GM21717 (cell line): ENCODE data around the gene SKP1.
A peak's percentile ranks its signal among the peaks of the same experiment; 100 is the strongest.
"Not testable (repeated sequence)": the region's sequence is repeated elsewhere in the genome, so short reads cannot be mapped to it uniquely, and the experiment has no call there.

ENCODE experiments used
- ATAC-seq: cut with Tn5 transposase; IDR thresholded peaks from one replicate; pipeline ENCODE4 v1.9.1; 2021; ENCODE audit warnings: mild to moderate bottlenecking, moderate library complexity; ENCODE audit not compliant: unreplicated experiment

SKP1 gene

DNA sequence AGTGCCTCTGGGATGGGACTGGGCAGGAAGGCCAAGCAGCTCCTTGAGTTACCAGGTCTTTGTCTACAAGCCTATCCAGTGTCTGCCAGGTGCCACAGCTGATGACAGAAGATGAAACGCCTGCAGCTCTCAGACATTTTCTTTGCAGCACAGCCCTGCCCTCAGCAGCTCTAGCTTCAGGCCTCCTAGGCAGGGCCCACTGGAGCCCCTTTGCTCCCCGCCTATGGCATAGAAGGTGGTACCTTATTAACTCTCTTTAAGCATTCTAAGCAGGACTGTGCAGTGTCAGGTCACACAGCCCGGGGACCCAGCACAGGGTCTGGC is 1.3 kb upstream of the SKP1 start:
- ATAC-seq = no peak

DNA sequence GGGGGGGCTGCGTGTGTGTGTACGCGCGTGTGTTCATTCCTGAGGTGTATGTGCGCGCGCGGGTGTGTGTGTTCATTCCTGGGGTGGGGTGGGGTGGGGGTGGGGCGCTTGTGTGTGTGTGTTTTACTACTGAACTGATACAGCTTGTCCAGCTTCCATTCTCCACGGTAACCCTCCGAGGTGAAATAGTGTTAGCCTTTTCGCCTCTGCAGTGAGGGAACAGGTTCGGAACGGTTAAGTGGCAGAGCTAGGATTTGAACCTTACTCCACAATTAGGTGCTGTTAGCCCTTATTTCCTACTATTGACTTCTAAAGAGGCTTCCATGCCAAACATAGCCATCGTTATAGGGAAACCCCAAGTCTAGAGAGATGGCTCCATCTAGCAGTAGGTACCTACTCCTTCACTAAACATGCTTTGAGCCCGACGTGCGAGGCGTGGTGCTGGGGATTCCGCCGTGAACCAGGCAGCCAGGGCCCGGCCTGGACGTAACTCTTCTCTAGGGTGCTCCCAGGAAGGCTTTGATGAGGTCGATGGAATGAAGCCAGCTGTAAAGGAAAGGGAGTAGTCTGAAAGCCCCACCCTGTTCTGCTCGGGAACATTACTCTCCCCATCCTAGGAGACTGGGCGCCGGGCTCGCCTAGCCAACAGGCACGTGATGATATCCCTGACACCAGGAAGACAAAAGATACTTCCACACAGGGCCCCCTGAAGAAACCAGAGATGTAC is 782 bp upstream of the SKP1 start:
- no peak for ATAC-seq

DNA sequence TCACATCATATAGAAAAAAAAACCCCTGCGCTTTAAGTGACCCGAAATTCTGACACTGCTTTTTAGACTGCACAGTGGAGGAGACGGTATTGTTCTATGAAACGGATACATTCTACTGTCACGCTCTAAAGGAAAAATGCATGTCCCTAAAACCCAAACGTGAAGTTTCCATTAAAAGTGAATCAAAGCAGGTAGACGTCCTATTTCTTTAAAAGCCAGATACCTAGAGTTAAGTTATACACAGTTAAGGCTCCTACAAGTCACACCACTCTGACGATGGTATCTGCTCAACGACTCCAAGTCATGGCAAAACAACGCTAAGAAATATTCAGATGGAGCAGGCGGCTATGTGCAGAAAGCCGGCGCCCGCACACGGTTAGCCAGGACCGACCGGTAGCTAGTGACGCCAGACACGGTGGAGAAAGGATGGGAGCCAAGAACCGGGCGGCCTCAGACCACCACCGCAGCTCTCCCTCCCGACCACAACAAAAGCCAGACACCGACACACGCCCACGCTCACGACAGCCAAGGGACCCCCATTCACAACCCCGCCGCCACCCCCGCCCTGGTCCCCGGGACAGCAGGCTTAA is 734 bp downstream of the SKP1 start:
- ATAC-seq = peak; percentile 36

DNA sequence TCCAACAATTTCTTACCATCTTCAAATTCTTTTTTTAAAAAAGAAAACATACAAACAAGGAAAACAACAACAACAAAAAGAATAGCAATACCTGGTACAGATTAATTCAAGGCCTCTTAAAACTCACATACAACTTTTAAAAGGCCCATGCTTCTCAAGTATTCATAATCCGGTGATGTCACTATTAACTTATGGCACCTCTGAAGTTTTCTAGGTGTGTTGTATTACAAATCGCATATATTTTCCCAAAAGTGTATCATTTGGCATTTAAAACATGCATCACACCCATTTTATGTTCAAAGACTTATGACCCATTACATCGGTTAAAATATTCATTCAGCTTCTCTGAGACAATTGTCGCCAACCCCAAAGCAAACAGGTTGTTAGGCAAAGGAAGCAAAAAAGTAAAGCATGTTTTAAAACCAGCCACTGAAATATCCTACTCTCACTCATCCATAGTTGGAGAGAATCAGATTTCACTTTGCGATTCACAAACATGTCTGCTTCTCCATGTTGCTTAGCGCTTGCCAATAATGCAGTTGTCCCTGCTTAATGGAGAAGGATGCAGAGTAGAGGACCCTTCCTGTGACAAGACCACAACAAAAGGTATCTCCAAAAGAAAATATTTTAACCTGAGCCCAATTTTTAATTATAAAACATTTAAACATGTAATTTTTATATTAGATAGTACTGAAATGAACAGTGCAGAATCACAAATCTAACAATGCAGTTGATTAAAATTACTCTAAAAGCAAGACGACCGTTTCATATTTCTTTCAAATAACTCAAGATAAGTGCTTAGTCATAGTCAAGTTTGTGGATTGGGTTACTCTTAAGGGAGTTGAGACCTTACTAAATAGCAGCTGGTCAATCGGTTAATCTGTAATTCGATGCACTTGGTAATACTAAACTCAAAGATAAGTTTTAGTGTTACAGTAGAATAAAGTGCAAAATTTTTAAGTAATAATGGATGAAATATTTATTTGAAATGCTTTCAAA is 1.6 kb downstream of the SKP1 start:
- no peak for ATAC-seq

DNA sequence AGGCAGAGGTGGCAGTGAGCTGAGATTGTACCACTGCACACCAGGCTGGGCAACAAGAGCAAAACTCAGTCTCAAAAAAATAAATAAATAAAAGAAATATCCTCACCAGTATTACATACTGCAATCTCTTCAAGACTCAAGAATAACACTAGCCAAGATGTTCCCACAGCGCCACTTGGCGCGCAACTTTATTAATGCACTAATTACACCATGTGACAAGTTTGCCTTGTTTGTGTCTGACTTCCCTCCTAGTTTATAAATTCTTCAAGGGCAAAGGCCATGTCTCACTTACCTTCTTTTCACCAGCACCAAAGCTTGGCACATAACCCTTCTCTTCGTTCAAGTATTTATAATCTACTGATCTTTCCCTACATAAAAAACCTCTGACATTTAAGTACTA is 4.8 kb downstream of the SKP1 start:
- no peak for ATAC-seq

DNA sequence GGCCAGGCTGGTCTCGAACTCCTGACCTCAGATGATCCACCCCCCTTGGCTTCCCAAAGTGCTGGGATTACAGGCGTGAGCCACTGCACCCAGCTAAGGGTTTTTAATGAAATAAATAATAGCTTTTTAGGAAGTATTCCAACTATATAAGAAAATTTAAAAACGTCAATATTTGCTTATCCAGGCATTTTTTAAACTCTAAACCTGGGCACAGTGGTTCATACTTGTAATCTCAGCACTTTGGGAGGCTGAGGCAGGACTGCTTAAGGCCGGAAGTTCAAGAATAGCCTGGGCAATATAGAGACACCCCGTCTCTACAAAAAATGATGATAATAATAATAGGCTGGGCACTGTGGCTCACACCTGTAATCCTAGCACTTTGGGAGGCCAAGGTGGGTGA is 14.2 kb downstream of the SKP1 start:
- no peak for ATAC-seq

DNA sequence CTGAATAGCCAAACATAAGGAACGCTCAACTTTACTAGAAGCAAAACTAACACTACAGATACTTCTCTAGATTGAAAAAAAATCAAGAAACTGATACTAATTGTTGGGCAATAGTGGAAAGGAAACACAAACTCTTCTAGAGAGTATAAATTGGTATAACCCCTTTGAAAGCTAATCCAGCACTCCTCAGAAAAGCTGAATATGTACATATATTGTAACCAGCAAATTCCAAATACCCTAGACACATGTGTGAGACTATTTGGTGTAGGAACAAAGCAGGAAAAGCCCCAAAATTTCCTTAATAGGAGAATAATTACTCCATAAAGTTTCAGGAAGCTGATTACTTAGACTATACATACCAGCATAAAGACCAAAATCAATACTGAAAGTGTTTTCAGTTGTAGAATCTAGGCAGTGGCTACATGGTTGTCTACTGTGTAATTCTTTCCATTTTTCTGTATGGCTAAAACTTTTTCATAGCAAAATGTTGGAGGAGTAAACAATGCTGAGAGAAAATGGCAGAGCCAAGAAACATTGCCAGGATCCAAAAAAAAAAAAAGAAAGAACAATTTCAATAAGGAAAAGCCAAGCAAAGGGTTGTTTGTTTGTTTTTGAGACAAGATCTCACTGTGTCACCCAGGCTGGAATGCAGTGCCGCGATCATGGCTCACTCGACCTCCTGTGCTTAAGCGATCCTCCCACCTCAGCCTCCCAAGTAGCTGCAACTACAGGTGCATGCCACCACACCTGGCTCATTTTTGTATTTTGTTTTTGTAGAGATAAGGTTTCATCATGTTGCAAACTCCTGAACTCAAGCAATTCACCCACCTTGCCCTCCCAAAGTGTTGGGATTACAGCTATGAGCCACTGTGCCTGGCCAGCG is 15.0 kb downstream of the SKP1 start:
- no peak for ATAC-seq

DNA sequence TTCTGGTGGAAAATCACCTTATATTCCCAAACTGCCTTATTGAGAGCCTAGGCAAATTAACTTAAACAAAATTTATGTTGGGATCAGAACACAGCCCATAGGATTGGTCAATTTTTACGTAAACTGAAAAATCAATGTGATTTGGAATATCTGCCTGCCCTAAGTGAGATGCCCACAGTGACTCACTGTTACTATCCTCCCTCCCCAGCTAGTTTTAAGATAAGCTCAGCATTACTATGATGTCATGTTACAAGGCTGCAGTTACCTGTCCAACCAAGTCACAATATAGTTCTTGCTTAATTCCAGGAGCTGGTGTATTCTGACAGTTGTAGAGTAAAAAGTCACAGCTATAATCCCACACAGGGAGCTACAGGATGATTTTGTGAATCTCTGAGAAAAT is 23.1 kb downstream of the SKP1 start:
- no peak for ATAC-seq

DNA sequence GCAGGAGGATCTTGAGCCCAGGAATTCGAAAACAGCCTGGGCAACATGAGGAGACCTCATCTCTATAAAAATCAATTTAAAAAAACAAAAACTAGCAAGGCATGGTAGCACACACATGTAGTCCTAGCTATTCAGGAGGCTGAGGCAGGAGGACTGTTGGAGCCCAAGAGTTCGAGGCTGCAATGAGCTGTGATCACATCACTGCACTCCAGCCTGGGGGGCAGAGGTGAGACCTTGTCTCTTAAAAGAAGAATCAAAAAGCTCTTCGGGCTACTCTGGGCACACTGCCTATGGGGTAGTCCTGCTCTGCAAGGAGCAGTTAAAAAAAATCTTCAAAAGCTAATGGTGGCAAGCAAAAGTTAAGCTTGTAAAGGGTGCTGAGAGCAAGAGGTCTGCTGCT is 23.5 kb downstream of the SKP1 start:
- ATAC-seq = no peak

DNA sequence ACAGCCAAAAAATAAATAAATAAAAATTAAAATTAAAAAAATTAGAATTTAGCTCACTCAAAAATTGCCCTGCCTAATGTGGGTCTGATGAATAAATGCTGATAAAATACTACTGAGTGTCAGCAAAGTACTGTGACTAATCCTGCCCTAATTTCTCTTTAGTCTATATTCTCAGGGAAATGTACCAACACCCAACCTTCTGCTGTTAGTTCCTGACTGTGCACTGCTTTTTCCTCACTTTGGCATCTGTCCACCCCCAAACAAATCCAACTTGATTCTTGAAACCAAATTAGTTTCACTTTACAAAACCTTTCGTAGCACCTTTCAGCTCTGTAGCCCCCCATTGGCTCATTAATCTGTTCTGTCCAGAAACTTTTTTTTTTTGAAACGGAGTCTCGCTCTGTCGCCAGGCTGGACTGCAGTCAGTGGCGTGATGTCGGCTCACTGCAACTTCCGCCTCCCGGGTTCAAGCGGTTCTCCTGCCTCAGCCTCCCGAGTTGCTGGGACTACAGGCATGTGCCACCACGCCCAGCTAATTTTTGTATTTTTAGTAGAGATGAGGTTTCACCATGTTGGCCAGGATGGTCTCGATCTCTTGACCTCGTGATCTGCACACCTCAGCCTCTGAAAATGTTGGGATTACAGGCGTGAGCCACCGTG is 24.4 kb downstream of the SKP1 start:
- ATAC-seq = not testable (repeated sequence)

DNA sequence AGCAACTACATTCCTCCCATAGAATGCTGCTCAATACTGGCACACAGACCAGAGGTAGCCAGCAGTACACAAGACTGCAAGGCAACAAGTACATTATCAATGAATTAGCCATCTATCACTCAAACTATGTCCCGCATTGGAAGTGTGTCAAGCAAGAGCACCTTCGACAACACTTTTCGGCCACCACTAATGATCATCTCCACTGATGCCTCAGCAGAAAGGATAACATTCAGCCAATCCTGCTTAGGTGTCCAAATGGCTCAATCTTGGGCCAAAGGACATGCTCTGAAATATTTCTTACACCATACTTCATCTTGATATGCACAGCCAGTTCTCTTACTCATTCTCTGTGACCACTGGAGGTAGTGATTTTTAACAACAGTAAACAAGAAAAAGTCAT is 25.0 kb downstream of the SKP1 start:
- no peak for ATAC-seq

DNA sequence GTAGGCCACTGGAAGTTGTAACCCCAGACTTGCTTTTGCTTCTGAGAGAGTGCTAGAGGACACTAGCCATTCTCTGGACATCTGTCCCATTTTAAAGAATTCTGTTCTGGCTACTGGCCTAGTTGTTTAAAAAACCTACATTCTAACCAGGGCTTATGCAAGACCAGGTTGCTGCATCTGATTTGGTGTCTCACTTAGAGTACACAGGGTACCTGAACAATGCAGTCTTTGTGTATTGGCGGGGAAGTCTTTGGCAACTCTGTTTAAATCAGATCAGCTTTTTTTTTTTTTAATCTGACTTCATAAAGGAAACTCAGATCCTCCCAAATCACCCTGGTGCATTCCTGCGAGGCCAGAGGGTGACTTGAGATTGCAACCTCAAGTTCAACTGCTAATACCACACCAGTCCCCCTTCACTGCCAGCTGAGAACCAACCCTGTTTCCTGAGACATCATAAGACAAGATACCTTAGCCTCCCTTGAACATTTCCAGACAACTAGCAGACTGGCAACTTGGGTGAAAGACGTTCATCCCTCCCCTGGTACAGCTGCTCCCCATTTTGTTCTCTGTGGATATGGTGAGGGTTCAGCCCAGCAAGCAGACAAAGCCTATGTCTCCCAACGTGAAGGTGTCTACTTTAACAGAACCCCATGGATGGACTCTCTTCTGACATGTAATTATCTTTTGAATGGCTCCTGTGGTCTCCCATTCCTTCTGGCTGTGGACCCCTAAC is 27.0 kb downstream of the SKP1 start:
- ATAC-seq = no peak

DNA sequence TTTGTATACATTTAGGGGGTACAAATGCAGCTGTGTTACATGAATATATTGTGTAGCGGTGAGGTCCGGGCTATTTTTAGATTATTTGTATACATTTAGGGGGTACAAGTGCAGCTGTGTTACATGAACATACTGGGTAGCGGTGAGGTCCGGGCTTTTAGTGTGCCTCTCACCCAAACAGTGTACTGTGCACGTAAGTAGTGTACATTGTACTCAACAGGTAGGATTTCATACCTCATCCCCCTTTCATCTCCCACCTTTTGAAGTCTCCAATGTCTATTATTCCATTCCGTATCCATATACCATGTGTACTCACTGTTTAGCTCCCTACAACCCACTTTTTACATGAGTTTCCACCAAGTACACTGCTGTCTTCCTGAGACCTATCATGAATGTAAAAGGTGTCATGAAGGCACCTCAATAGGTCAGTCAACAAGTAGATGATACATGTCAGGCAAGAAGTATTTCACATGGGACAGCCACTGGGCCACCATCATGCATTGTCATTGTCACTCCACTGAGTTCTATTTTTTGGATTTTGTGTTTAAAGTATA is 27.7 kb downstream of the SKP1 start:
- ATAC-seq = no peak

DNA sequence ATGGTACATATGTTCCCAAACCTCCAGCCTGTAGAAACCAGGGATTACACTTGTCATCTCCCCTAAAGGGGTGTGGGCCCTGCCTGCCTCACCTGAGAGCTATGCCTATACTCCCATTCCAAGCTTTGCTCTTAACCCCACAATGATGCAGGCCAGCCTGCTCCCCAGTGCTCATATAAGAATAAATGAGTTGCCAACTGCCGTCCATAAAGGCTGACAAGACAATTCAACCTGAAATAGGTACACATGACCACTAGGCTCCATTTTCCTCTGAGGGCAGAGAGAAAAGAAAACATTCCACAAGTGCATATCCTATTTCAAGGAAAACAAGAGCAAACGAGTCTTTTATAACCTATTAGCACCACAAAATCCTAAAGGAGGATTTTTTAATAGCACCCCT is 28.4 kb downstream of the SKP1 start:
- ATAC-seq = no peak

DNA sequence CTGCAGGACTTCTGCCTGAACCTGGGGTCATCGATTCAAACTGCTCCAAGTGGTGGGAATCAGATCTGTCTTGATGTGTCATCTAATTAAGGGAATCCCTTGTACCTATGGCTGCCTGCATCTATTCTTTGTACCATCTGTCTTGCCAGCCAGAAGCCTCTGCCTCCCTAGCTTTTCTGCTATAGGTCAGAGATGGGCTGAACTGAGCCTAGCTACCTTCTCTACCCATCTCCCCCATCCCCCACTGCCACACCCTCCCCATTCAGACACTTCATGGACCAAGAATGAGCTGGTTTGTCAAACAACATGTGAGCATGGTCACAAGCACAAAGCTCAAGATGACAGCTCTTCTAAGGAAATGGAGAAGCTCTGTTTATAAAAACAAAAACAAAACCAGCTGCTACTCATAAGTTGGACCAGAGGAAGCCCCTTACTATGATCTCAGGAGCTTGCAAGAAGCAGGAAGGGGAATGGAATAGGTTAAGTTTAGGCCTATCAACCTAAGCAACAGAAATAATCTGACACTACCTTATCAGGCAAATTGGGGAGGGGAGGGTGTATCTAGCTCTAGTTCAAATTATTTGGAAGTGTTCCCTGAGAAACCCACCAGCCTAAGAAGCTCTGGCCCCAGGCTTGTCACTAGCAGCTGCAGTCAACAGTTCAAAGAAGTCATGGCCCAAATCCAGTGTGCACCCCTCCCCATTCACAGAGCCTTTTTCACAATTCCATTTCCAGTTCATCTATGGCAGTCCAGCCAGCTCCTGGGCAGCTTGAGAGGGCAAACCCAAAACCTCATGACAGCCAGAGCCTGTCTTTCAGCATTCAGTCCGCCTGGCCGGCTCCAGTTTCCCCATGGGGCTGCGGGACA is 29.9 kb downstream of the SKP1 start:
- ATAC-seq = no peak

DNA sequence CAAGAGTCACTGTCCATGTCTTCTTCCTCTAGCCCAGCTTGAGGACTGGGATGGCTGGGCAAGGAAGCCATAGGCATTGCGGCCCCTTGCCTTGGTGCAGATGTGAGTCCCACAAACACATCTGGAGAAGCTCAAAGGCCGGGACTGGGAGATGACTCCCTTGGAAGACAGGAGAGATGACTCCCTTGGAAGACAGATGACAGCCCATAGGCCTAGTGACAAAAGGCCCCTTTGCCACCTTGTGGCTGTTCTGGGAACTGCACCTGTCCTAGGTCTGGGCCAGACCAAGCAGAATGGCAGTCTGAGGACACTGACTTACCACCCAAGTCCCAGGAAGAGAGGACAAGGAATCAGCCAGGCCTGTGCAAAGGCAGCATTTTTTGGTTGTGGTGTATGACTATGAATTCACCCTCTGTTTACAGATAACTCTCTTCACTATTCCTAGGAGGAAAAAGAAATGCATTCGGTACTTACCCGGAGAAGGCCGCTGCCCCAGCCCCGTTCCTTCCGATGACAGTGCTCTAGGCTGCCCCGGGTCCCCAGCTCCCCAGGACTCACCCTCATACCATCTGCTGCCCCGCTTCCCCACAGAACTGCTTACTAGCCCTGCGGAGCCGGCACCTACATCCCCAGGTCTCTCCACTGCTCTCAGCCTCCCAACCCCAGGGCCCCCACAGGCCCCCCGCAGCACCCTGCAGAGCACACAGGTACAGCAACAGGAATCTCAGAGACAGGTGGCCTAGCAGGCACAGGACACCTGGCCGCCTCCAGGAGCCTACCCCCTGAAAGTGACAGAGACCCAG is 30.8 kb downstream of the SKP1 start:
- no peak for ATAC-seq

DNA sequence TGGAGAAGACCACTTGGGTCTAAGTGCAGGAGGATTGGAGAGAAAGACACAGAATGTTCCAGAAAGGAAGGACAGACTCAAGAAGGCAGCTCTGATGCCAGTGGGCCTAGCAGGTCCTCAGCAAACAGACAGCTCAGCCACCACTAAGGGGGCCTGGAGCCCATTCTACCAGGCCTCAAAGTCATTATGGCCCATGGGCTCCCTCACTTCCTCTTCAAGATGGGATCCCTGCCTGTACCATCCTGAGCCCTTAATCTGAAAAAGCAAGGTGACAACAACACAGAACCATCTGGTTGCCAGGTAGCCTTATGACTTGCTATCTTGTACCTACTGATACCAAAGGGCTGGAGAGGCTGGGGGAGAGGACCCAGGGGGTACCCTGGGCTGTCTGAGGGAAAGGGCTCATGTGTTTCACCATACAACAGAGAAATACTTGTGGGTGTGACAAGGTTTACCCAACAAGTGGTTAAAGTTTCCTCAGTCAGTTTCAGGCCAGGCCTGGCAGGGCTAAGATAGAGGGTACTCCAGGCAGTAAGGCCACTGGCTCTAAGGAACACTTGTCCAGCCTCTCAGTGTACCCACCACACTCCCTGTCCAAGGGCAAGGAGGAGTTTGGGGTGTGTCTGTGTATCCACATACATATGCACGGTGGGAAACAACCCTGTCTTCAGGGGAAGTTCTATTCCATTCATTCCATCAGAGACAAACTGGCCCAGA is 31.6 kb downstream of the SKP1 start:
- no peak for ATAC-seq
